ENCODE results near the gene MEGF8.

The MEGF8 gene

DNA sequence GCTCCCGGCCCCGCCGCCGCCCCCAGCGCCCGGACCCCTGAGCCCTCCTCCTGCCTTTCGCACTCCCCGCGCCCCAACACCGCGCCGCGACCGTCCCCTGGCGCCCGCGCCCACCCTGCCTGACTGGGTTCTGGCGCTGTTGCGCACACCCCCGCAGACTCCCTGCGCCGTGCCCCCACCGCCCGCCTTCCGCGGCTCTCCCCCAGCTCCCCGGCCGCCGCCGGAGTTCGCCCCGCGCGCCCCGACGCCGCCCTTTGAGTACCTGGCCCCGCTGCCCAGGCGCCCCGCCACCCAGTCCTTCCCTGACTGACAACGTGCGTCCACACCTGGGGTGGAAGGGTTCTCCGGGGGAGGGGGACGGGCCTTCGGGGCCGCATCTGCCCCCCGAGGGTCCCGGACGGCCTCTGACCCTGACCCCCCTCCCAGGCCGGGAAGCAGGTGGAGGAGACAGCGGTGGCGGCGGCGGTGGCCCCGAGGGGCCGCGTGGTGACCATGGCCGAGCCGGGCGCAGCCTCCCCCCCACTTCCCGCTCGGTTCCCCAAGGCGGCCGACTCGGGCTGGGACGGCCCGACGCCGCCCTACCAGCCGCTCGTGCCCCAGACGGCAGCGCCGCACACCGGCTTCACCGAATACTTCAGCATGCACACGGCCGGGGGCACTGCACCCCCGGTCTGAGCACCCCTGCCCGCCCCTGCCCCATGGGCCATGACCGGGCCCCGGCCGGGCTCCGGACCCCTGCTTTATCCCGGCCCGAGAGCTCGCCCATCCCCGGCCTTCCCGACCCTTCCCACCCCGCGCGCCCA, 1.4 kb upstream of the MEGF8 start:
- H3K4me3 ChIP-seq (ENCODE audit: control insufficient read depth, low read depth, low read length) = no peak overlapping the region
- TF ChIP-seq CTCF (conservative IDR thresholded peaks at IDR 0.05; ENCODE audit: control insufficient read depth, insufficient read depth, low read depth, low read length) = no peak
- DNase-seq (ENCODE audit: low read depth) = no peak

- H3K4me3 ChIP-seq (ENCODE audit: control insufficient read depth, low read depth, low read length) = peak overlapping the region; percentile 27
Observed at GRCh38 chr19:42324655-42325307, 654 bp upstream of the MEGF8 start.

GRCh38 chr19:42325896-42326771, 699 bp downstream of the MEGF8 start:
- no peak for TF ChIP-seq CTCF (conservative IDR thresholded peaks at IDR 0.05; ENCODE audit: control insufficient read depth, insufficient read depth, low read depth, low read length)
- DNase-seq (ENCODE audit: low read depth) = no peak

More at GRCh38 chr19:42324655-42325307, 654 bp upstream of the MEGF8 start:
- DNase-seq (ENCODE audit: low read depth) = no peak
- TF ChIP-seq CTCF (conservative IDR thresholded peaks at IDR 0.05; ENCODE audit: control insufficient read depth, insufficient read depth, low read depth, low read length) = peak; percentile 95

DNA sequence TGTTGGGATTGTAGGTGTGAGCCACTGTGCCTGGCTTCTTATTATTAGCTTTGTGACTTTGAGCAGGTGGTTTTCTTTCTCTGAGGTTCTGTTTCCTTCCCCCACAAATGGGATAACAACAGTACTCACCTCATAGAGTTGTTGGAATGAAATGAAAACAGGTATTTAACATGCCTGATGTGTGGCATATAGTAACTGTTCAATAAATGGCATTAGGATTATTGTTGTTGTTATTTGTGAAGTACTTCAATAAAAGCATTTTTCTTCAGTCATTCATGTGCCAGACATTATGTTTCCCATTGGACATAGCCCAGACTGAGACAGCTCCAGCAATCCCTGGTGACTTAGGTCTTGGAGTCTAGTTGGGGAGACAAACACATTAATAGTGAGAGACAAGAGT, 1.5 kb downstream of the MEGF8 start:
- H3K4me3 ChIP-seq (ENCODE audit: control insufficient read depth, low read depth, low read length) = no peak overlapping the region
- no peak for DNase-seq (ENCODE audit: low read depth)
- TF ChIP-seq CTCF (conservative IDR thresholded peaks at IDR 0.05; ENCODE audit: control insufficient read depth, insufficient read depth, low read depth, low read length) = no peak

More at GRCh38 chr19:42325896-42326771, 699 bp downstream of the MEGF8 start:
- H3K4me3 ChIP-seq (ENCODE audit: control insufficient read depth, low read depth, low read length) = peak overlapping the region; percentile 87

- no peak for DNase-seq (ENCODE audit: low read depth)
- TF ChIP-seq CTCF (conservative IDR thresholded peaks at IDR 0.05; ENCODE audit: control insufficient read depth, insufficient read depth, low read depth, low read length) = no peak
- no peak overlapping the region for H3K4me3 ChIP-seq (ENCODE audit: control insufficient read depth, low read depth, low read length)
Observed at GRCh38 chr19:42327381-42327780, 1.9 kb downstream of the MEGF8 start.

DNA sequence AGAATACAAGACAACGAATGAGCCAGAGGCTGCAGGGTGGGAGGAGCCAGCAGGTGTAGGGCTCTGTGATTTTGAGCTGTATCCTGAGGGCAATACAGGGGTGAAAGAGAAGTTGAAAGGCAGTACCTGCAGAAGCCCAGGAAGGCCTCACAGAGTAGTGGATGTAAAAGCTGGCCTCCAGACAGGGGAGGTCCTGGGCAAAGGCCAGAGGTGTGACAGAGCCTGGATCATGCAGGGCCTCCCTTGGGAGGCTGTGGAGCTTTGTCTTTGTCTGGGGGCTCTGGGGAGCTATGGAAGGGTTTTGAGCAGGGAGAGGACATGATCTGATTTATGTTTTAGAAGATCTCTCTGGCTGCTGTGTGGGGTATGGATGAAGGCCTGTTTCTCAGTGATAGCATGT, 2.7 kb downstream of the MEGF8 start:
- H3K4me3 ChIP-seq (ENCODE audit: control insufficient read depth, low read depth, low read length) = no peak overlapping the region
- no peak for DNase-seq (ENCODE audit: low read depth)
- no peak for TF ChIP-seq CTCF (conservative IDR thresholded peaks at IDR 0.05; ENCODE audit: control insufficient read depth, insufficient read depth, low read depth, low read length)
